RWPE1 (cell line): ENCODE measurements around the gene UBL4A.

Source experiments
- CTCF ChIA-PET: fragments of 350-600 bp; sonication (Branson Sonifier 250); formaldehyde crosslinking; extraction: SDS; loops from one replicate; lab custom pipeline; 2021; lab: Yijun Ruan, JAX
- POLR2A ChIA-PET: fragments of 400-600 bp; formaldehyde crosslinking; extraction: SDS; loops from one replicate; lab custom pipeline; 2020; ENCODE audit warnings: antibody characterized with exemption; ENCODE audit not compliant: low non-redundant PET; lab: Yijun Ruan, JAX
- DNase-seq: peaks from one replicate; pipeline ENCODE4 v3.0.0; 2012; ENCODE audit warnings: low spot score
- H3K27ac ChIP-seq: fragments of 450-650 bp; 2 replicates; pipeline ENCODE4 v1.5.1; 2017
- TF ChIP-seq, protein P1 (sequence below): fragments of 450-650 bp; conservative IDR thresholded peaks from 2 replicates; pipeline ENCODE4 v1.5.1; 2017; ENCODE audit warnings: low read depth, mild to moderate bottlenecking

The UBL4A gene

DNA sequence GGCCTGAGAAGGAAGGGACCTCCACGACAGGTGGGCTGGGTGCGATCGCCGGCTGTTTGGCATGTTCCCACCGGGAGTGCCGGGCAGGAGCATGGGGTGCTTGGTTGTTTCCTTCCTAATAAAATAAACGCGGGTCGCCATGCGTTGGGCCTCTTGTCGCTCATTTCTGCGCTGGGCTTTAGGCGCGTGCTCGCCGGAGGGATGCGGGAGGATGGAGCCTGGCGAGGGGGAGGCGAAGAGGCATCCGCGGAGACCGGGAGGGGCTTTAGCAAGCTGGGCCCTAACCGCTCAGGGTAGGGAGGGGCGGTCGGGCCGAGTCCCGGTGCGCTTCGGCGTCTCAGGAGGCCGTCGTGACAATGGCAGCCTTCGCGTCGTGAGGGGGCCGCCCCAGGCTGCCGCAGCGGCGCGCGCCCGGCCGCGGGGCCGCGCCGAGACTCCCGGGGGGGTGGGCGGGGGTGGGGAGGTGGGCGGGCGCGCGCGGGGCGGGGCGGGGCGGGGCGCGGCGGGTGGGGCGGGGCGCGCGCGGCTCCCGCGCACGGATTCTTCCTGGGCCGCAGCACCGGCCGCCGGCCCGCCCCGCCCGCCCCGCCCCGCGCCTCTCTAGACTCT, 49.9 kb downstream of the UBL4A start:
- TF ChIP-seq, protein P1, sequence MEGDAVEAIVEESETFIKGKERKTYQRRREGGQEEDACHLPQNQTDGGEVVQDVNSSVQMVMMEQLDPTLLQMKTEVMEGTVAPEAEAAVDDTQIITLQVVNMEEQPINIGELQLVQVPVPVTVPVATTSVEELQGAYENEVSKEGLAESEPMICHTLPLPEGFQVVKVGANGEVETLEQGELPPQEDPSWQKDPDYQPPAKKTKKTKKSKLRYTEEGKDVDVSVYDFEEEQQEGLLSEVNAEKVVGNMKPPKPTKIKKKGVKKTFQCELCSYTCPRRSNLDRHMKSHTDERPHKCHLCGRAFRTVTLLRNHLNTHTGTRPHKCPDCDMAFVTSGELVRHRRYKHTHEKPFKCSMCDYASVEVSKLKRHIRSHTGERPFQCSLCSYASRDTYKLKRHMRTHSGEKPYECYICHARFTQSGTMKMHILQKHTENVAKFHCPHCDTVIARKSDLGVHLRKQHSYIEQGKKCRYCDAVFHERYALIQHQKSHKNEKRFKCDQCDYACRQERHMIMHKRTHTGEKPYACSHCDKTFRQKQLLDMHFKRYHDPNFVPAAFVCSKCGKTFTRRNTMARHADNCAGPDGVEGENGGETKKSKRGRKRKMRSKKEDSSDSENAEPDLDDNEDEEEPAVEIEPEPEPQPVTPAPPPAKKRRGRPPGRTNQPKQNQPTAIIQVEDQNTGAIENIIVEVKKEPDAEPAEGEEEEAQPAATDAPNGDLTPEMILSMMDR = no peak
- CTCF ChIA-PET = no interaction called here
- peak overlapping the region; percentile 83 for H3K27ac ChIP-seq
- peak; percentile 44 for DNase-seq
- POLR2A ChIA-PET = no interaction called here

DNA sequence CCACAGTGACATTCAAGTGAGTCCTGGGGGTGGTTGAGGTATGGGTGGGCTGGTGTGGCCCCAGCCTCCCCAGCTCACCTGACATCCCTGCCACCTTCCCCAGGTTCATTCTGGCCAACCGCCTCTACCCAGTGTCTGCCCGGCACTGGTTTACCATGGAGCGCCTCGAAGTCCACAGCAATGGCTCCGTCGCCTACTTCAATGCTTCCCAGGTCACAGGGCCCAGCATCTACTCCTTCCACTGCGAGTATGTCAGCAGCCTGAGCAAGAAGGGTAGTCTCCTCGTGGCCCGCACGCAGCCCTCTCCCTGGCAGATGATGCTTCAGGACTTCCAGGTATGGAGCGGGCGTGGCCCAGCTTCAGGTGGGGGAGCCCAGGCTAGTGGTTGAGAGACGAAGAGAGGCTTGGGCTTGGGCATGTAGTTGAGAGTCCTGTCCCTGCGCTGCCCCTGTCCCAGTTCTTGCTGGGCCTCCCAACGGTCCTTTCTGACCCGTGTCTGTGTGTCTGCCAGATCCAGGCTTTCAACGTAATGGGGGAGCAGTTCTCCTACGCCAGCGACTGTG, 51.2 kb downstream of the UBL4A start:
- ChIA-PET POLR2A (interaction anchor here (0.5 kb wide), 1 partner anchor 51 kb away, joined by 5 read pairs; no protein-coding TSS in a partner anchor), CTCF (interaction anchor here (0.6 kb wide), 1 partner anchor 15 kb away, joined by 3 read pairs; no protein-coding TSS in a partner anchor)
- TF ChIP-seq, protein P1 = no peak
- no peak for DNase-seq
- peak overlapping the region; percentile 83 for H3K27ac ChIP-seq

DNA sequence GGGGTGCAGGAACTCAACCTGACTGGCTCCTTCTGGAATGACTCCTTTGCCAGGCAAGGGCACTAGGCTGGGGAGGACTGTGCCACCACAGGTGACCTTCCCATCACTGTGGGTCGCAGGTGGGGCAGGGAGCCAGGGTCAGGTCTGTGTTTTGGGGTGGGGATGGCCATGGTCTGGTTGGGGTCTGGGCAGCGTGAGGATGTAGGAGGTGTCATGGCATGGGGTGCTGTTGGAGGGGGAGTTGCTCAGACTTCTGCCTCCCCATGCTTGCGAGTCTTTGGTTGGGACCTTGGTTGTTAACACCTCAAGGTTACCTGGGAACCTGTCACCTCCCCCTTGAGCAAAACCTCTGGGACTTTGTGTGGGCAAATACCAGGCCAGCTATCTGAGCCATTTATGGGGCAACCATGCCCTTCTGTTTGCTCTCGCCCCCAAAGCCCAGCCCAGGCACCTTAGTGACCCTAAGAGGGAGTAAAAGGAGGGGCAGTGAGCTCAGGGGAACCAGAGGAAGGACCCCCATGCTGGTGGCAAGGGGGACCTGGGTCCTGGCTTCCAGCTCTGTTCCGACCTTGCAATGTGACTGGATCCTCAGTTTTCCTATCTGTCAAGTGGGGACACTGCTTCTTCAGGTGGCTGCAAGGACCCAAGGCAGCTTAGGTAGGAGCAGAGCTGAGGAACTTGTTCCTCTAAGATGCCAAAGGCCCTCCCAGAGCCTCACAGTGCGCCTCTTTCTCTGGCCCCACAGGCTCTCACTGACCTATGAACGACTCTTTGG, 51.8 kb downstream of the UBL4A start:
- CTCF ChIA-PET = no interaction called here
- POLR2A ChIA-PET = no interaction called here
- H3K27ac ChIP-seq = no peak overlapping the region; the same call in 1 of the 2 replicates
- DNase-seq = no peak
- TF ChIP-seq, protein P1 = no peak
